ENCODE data around the gene SLC25A30.

DNA sequence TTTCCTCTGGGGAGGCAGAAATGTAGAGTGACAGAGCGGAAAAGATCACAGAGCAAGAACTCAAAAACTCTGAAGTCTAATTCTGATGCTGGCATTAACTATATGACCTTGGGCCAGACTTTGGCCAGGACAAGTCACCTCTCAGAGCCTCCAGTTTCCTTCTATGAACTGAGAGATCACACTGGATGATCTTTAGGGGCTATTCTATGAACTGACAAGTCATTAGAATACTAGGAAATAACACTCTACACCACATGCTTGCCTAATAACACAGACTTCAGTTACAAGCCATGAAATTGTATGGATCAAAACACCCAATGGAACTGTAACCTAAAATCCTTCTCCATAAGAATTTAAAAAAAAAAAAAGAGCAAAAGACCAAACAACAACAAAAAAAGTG, 16.9 kb downstream of the SLC25A30 start:
- TF ChIP-seq, protein P1, sequence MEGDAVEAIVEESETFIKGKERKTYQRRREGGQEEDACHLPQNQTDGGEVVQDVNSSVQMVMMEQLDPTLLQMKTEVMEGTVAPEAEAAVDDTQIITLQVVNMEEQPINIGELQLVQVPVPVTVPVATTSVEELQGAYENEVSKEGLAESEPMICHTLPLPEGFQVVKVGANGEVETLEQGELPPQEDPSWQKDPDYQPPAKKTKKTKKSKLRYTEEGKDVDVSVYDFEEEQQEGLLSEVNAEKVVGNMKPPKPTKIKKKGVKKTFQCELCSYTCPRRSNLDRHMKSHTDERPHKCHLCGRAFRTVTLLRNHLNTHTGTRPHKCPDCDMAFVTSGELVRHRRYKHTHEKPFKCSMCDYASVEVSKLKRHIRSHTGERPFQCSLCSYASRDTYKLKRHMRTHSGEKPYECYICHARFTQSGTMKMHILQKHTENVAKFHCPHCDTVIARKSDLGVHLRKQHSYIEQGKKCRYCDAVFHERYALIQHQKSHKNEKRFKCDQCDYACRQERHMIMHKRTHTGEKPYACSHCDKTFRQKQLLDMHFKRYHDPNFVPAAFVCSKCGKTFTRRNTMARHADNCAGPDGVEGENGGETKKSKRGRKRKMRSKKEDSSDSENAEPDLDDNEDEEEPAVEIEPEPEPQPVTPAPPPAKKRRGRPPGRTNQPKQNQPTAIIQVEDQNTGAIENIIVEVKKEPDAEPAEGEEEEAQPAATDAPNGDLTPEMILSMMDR (IDR thresholded peaks at IDR 0.05; ENCODE audit: low read depth, low read length, missing input control): no peak
- no peak for TF ChIP-seq TAF1 (conservative IDR thresholded peaks at IDR 0.05)
- TF ChIP-seq RAD21 (IDR thresholded peaks at IDR 0.05): no peak
- no peak for TF ChIP-seq RXRA (IDR thresholded peaks at IDR 0.05)
- no peak for TF ChIP-seq FOXA1 (IDR thresholded peaks at IDR 0.05)
- TF ChIP-seq JUND (IDR thresholded peaks at IDR 0.05): no peak
- no peak for TF ChIP-seq GABPA (IDR thresholded peaks at IDR 0.05 in 1 of 2, conservative IDR thresholded peaks at IDR 0.05 in 1 of 2)
- TF ChIP-seq, protein P2, sequence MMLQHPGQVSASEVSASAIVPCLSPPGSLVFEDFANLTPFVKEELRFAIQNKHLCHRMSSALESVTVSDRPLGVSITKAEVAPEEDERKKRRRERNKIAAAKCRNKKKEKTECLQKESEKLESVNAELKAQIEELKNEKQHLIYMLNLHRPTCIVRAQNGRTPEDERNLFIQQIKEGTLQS (IDR thresholded peaks at IDR 0.05): no peak
- TF ChIP-seq, protein P3, sequence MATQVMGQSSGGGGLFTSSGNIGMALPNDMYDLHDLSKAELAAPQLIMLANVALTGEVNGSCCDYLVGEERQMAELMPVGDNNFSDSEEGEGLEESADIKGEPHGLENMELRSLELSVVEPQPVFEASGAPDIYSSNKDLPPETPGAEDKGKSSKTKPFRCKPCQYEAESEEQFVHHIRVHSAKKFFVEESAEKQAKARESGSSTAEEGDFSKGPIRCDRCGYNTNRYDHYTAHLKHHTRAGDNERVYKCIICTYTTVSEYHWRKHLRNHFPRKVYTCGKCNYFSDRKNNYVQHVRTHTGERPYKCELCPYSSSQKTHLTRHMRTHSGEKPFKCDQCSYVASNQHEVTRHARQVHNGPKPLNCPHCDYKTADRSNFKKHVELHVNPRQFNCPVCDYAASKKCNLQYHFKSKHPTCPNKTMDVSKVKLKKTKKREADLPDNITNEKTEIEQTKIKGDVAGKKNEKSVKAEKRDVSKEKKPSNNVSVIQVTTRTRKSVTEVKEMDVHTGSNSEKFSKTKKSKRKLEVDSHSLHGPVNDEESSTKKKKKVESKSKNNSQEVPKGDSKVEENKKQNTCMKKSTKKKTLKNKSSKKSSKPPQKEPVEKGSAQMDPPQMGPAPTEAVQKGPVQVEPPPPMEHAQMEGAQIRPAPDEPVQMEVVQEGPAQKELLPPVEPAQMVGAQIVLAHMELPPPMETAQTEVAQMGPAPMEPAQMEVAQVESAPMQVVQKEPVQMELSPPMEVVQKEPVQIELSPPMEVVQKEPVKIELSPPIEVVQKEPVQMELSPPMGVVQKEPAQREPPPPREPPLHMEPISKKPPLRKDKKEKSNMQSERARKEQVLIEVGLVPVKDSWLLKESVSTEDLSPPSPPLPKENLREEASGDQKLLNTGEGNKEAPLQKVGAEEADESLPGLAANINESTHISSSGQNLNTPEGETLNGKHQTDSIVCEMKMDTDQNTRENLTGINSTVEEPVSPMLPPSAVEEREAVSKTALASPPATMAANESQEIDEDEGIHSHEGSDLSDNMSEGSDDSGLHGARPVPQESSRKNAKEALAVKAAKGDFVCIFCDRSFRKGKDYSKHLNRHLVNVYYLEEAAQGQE (IDR thresholded peaks at IDR 0.05): no peak
- TF ChIP-seq, protein P4, sequence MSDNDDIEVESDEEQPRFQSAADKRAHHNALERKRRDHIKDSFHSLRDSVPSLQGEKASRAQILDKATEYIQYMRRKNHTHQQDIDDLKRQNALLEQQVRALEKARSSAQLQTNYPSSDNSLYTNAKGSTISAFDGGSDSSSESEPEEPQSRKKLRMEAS (IDR thresholded peaks at IDR 0.05): no peak
- TF ChIP-seq YY1 (IDR thresholded peaks at IDR 0.05): no peak
- no peak for TF ChIP-seq SP1 (IDR thresholded peaks at IDR 0.05)
